ENCODE results near the gene AP2A2. TPM values are rescaled to one million over a fixed set of nuclear protein-coding genes. Genes with fewer than 3 reads are reported as not detected.

Gene AP2A2
- total RNA-seq, 1 donor from 2014 or later: 9.5 TPM

DNA sequence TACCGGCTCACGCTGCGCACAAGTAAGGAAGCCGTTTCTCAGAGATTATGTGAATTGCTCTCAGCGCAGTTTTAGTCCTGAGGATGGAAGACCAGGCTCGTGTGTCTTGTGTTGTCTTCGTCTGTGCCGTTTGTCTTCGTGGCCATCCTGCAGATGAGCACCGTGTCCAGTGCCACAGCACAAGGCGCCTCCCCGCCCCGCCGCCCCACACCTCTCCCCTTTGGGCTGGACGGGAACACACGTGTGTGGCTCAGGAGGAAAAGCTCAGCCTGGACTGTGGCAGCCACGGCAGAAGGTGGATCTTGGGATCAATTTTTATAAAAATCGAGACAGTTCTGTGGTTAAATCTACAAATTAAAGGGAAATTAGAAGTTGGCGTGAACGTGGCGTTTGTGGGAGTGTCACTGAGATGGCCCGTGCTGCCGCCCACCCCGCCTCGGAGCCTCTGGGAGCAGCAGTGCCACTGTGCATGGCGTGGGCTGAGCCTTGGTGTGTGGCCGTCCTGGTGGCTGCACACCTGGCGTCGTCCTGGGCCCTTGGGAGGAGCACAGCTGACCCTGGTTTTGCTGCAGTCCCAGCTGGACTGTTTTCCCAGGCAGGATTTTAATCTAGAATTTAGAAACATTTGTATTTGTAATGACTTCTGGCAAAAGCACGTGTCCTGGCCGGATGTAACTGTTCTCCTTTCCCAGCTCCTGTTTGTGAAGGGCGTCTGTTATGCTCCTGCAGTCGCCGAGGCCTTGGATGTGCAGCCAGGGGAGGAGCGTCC lies 85.1 kb downstream of the AP2A2 start:
- TF ChIP-seq CTCF (IDR thresholded peaks at IDR 0.05; ENCODE audit: insufficient read depth, low read length, severe bottlenecking): no peak
- FAIRE-seq: no peak
- Histone ChIP-seq H3K4me3 (ENCODE audit: low read depth, low read length) (no peak overlapping the region), H3K36me3 (ENCODE audit: control insufficient read depth, insufficient read depth, low read length) (peaks cover 18% of the 10 kb centered on the region), H3K27me3 (ENCODE audit: control insufficient read depth, insufficient read depth, low read length) (no peaks in the 10 kb centered on the region)
- no peak for DNase-seq (ENCODE audit: low read depth)

DNA sequence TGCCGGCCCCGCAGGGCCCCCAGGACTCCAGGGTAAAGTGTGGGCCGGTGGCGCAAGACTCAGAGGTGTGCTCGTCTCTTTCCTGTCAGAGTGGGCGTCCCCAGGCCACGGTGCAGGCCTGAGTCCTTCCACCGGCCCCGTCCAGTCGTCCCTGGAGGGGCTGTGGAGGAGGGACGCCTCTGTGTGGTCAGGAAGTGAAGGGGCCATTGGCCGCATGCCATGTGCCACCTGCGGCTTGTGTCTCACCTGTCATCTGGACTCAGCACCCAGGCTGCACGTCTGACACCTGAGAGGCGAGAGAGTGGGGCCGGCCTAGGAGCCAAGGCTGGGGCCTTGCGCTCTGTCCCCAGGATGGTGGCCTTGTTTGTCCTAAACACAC lies 85.6 kb downstream of the AP2A2 start:
- H3K36me3 ChIP-seq (ENCODE audit: control insufficient read depth, insufficient read depth, low read length): peaks cover 18% of the 10 kb centered on the region
- DNase-seq (ENCODE audit: low read depth): no peak
- H3K4me3 ChIP-seq (ENCODE audit: low read depth, low read length): no peak overlapping the region
- FAIRE-seq: no peak
- TF ChIP-seq CTCF (IDR thresholded peaks at IDR 0.05; ENCODE audit: insufficient read depth, low read length, severe bottlenecking): no peak
- H3K27me3 ChIP-seq (ENCODE audit: control insufficient read depth, insufficient read depth, low read length): no peaks in the 10 kb centered on the region

DNA sequence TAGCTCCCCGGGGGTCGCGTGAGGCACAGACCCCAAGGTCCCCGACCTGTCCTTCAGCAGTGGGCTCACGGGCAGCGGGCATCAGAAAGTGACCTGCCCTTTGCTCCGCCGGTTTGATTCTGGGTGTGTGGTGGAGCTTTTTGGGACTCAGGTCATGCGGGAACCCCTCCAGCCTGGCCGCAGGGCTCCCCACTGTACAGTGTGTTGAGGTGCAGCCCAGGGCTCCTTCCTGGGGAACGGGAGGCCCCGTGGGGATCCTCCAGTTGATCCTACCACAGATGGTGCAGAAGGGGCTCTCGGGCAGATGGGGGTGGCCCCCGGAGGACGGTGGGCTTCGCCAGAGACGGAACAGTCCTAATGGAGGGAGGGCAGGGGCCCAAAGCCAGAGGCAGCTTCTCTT lies 86.6 kb downstream of the AP2A2 start:
- peaks cover 17% of the 10 kb centered on the region for H3K36me3 ChIP-seq (ENCODE audit: control insufficient read depth, insufficient read depth, low read length)
- DNase-seq (ENCODE audit: low read depth) (no peak), FAIRE-seq (no peak)
- TF ChIP-seq CTCF (IDR thresholded peaks at IDR 0.05; ENCODE audit: insufficient read depth, low read length, severe bottlenecking): no peak
- no peak overlapping the region for H3K4me3 ChIP-seq (ENCODE audit: low read depth, low read length)
- H3K27me3 ChIP-seq (ENCODE audit: control insufficient read depth, insufficient read depth, low read length): no peaks in the 10 kb centered on the region

- peaks cover 15% of the 10 kb centered on the region for H3K36me3 ChIP-seq (ENCODE audit: control insufficient read depth, insufficient read depth, low read length)
- no peak overlapping the region for H3K4me3 ChIP-seq (ENCODE audit: low read depth, low read length)
- DNase-seq (ENCODE audit: low read depth) (no peak), FAIRE-seq (no peak)
- no peaks in the 10 kb centered on the region for H3K27me3 ChIP-seq (ENCODE audit: control insufficient read depth, insufficient read depth, low read length)
- TF ChIP-seq CTCF (IDR thresholded peaks at IDR 0.05; ENCODE audit: insufficient read depth, low read length, severe bottlenecking): no peak
Measured at GRCh38 chr11:1012740-1013630, 87.3 kb downstream of the AP2A2 start.

DNA sequence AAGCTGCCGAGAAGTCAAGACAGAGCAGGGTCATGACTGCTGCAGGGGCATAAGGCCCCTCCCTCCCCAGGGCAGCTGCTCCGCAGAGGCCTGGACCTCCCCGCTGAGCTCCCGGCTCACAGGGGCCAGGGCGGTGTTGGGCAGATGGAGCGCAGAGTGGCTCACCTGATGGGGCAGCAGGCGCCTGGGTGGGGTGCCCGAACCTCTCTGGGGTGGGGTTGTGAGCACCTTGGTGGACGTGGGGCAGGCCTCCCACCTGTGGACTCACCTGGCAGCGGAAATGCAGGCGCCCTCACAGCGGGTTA lies 87.9 kb downstream of the AP2A2 start:
- Histone ChIP-seq H3K4me3 (ENCODE audit: low read depth, low read length) (no peak overlapping the region), H3K36me3 (ENCODE audit: control insufficient read depth, insufficient read depth, low read length) (peaks cover 15% of the 10 kb centered on the region), H3K27me3 (ENCODE audit: control insufficient read depth, insufficient read depth, low read length) (no peaks in the 10 kb centered on the region)
- TF ChIP-seq CTCF (IDR thresholded peaks at IDR 0.05; ENCODE audit: insufficient read depth, low read length, severe bottlenecking): no peak
- no peak for DNase-seq (ENCODE audit: low read depth)
- no peak for FAIRE-seq

Measured in bronchial epithelial cell (primary cell).